Uterus (tissue), 2 donors: Measurements from ENCODE around the gene R3HCC1L.
"Not testable (repeated sequence)": the region's sequence is repeated elsewhere in the genome, so short reads cannot be mapped to it uniquely, and the experiment has no call there.

ENCODE experiments used
- CTCF ChIP-seq, 4 experiments: fragments of 200-600 bp in 2 of 4; fragments of 450-650 bp in 2 of 4; sonication (generic) in 2 of 4; IDR thresholded peaks; one replicate each; pipeline ENCODE4 v1.5.1; 2016 to 2019; ENCODE audit warnings: antibody characterized with exemption in 4 of 4, mild to moderate bottlenecking in 2 of 4, moderate library complexity in 1 of 4
- POLR2A ChIP-seq, 2 donors: fragments of 450-650 bp; IDR thresholded peaks; one replicate each; pipeline ENCODE4 v1.6.1; 2016; ENCODE audit warnings: antibody characterized with exemption in 2 of 2, mild to moderate bottlenecking in 1 of 2, moderate library complexity in 1 of 2

- not testable (repeated sequence) for TF ChIP-seq CTCF, POLR2A (IDR thresholded peaks at IDR 0.05)
Measured at GRCh38 chr10:98228266-98228665, 93.8 kb downstream of the R3HCC1L start.
